ENCODE results near the gene HTR2A. TPM values are rescaled to one million over a fixed set of nuclear protein-coding genes. Genes with fewer than 3 reads are reported as not detected.
A peak's percentile ranks its signal among the peaks of the same experiment; 100 is the strongest.

The HTR2A gene
- total and polyA plus RNA-seq, 10 of the 15 experiments (the other 5 are each of a cell fraction or from before 2014, with no cell fraction given), result not detected

- ChIA-PET POLR2A (interaction anchor here (0.9 kb wide), 1 partner anchor 9 kb away, joined by 3 read pairs; no protein-coding TSS in a partner anchor), CTCF (interaction anchor here (1.1 to 1.5 kb wide), 2 partner anchors 20 to 32 kb away, joined by 3 read pairs; no protein-coding TSS in a partner anchor), SMC1A (ENCODE audit: uncharacterized antibody, unreplicated experiment) (interaction anchor here (0.7 kb wide), 1 partner anchor 559 kb away, joined by 3 read pairs; no protein-coding TSS in a partner anchor), RAD21 (ENCODE audit: unreplicated experiment) (no interaction called here)
- Histone ChIP-seq H3K27ac (ENCODE audit: control insufficient read depth, insufficient read depth) (peak overlapping the region; percentile 91), H2AFZ (ENCODE audit: control insufficient read depth, low read depth, low read length) (peak overlapping the region; percentile 98), H3K9ac (ENCODE audit: control insufficient read depth, insufficient read depth, low read length) (peak overlapping the region; percentile 95; the same call in 1 of the 2 replicates), H3K9me3 (replicated peaks; ENCODE audit: control insufficient read depth, insufficient read depth, low read length) (no peaks in the 10 kb centered on the region), H3K36me3 (ENCODE audit: control insufficient read depth in 2 of 2, insufficient read depth in 2 of 2, low read length in 1 of 2) (no peaks in the 10 kb centered on the region), H3K4me1 (ENCODE audit: control insufficient read depth, insufficient read depth, low read length) (no peaks in the 10 kb centered on the region; the same call in 1 of the 2 replicates), H3K4me2 (ENCODE audit: control insufficient read depth, insufficient read depth) (peak overlapping the region; percentile 95), H3K79me2 (ENCODE audit: control insufficient read depth, insufficient read depth, low read length) (peaks cover 32% of the 10 kb centered on the region), H3K27me3 (replicated peaks in 1 of 2; ENCODE audit: control insufficient read depth in 2 of 2, insufficient read depth in 2 of 2, low read length in 1 of 2) (no peaks in the 10 kb centered on the region), H4K20me1 (ENCODE audit: control insufficient read depth, insufficient read depth) (no peaks in the 10 kb centered on the region), H3K4me3 (peak overlapping the region; percentile 82; the same call in 1 of the 2 replicates)
- FAIRE-seq (no peak), DNase-seq (ENCODE audit: low read depth, low spot score) (no peak), ATAC-seq (no peak)
- in situ Hi-C loops (cut with MboI) (no loop called here), intact Hi-C loops (cut with micrococcal nuclease; ENCODE audit: unreplicated experiment) (no loop called here)
- no TSS peak for BruUV-seq (replicated peaks)
- WGBS (ENCODE audit: insufficient coverage, insufficient replicate concordance, low lambda C conversion rate, missing lambda C conversion rate), result 64% methylated on average over 9 of the region's 9 CpGs
- TF ChIP-seq IRF5 (IDR thresholded peaks at IDR 0.05; ENCODE audit: borderline replicate concordance) (no peak), ZNF207 (IDR thresholded peaks at IDR 0.05; ENCODE audit: borderline replicate concordance) (no peak), ESRRA (IDR thresholded peaks at IDR 0.05; ENCODE audit: low read length) (no peak), DPF2 (IDR thresholded peaks at IDR 0.05) (no peak), CREM (IDR thresholded peaks at IDR 0.05; ENCODE audit: low read depth) (no peak), MEF2A (IDR thresholded peaks at IDR 0.05; ENCODE audit: insufficient read depth, low read depth, low read length) (no peak), POLR2AphosphoS5 (IDR thresholded peaks at IDR 0.05; ENCODE audit: low read length) (no peak), POLR2AphosphoS2 (IDR thresholded peaks at IDR 0.05; ENCODE audit: low read depth, low read length) (no peak), HDAC2 (IDR thresholded peaks at IDR 0.05) (no peak), TAF1 (IDR thresholded peaks at IDR 0.05; ENCODE audit: borderline replicate concordance, low read depth, low read length) (no peak), USF1 (IDR thresholded peaks at IDR 0.05; ENCODE audit: borderline replicate concordance, extremely low read length, insufficient read depth, low read depth, low read length) (no peak), MEF2B (IDR thresholded peaks at IDR 0.05; ENCODE audit: partially characterized antibody, poor library complexity, severe bottlenecking) (no peak), POLR2A (IDR thresholded peaks at IDR 0.05; ENCODE audit: low read depth, low read length) (no peak), ZNF217 (IDR thresholded peaks at IDR 0.05) (no peak), CHD2 (IDR thresholded peaks at IDR 0.05; ENCODE audit: borderline replicate concordance, low read depth, low read length) (no peak)
- TF ChIP-seq, protein P1, sequence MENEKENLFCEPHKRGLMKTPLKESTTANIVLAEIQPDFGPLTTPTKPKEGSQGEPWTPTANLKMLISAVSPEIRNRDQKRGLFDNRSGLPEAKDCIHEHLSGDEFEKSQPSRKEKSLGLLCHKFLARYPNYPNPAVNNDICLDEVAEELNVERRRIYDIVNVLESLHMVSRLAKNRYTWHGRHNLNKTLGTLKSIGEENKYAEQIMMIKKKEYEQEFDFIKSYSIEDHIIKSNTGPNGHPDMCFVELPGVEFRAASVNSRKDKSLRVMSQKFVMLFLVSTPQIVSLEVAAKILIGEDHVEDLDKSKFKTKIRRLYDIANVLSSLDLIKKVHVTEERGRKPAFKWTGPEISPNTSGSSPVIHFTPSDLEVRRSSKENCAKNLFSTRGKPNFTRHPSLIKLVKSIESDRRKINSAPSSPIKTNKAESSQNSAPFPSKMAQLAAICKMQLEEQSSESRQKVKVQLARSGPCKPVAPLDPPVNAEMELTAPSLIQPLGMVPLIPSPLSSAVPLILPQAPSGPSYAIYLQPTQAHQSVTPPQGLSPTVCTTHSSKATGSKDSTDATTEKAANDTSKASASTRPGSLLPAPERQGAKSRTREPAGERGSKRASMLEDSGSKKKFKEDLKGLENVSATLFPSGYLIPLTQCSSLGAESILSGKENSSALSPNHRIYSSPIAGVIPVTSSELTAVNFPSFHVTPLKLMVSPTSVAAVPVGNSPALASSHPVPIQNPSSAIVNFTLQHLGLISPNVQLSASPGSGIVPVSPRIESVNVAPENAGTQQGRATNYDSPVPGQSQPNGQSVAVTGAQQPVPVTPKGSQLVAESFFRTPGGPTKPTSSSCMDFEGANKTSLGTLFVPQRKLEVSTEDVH (IDR thresholded peaks at IDR 0.05; ENCODE audit: low read depth, partially characterized antibody), result no peak
- TF ChIP-seq, protein P2, sequence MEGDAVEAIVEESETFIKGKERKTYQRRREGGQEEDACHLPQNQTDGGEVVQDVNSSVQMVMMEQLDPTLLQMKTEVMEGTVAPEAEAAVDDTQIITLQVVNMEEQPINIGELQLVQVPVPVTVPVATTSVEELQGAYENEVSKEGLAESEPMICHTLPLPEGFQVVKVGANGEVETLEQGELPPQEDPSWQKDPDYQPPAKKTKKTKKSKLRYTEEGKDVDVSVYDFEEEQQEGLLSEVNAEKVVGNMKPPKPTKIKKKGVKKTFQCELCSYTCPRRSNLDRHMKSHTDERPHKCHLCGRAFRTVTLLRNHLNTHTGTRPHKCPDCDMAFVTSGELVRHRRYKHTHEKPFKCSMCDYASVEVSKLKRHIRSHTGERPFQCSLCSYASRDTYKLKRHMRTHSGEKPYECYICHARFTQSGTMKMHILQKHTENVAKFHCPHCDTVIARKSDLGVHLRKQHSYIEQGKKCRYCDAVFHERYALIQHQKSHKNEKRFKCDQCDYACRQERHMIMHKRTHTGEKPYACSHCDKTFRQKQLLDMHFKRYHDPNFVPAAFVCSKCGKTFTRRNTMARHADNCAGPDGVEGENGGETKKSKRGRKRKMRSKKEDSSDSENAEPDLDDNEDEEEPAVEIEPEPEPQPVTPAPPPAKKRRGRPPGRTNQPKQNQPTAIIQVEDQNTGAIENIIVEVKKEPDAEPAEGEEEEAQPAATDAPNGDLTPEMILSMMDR (IDR thresholded peaks at IDR 0.05 in 2 of 3, conservative IDR thresholded peaks at IDR 0.05 in 1 of 3; ENCODE audit: control insufficient read depth in 2 of 3, extremely low read depth in 1 of 3, insufficient read depth in 1 of 3, low read depth in 3 of 3, low read length in 3 of 3), result no peak
These were observed 99.2 kb downstream of the HTR2A start for GRCh38 chr13:46797501-46798237.

Data from GM12878 (cell line).